SIG-M5 treated with dmso at 0.1 percent for 504 hours (cell line): Measurements from ENCODE around the gene ARRB2.
"Not testable (repeated sequence)": the region's sequence is repeated elsewhere in the genome, so short reads cannot be mapped to it uniquely, and the experiment has no call there.

ENCODE experiments used
- DNase-seq: peaks from one replicate; lab custom pipeline; 2025; ENCODE audit not compliant: unreplicated experiment; lab: John Stamatoyannopoulos, UW

Gene ARRB2

DNA sequence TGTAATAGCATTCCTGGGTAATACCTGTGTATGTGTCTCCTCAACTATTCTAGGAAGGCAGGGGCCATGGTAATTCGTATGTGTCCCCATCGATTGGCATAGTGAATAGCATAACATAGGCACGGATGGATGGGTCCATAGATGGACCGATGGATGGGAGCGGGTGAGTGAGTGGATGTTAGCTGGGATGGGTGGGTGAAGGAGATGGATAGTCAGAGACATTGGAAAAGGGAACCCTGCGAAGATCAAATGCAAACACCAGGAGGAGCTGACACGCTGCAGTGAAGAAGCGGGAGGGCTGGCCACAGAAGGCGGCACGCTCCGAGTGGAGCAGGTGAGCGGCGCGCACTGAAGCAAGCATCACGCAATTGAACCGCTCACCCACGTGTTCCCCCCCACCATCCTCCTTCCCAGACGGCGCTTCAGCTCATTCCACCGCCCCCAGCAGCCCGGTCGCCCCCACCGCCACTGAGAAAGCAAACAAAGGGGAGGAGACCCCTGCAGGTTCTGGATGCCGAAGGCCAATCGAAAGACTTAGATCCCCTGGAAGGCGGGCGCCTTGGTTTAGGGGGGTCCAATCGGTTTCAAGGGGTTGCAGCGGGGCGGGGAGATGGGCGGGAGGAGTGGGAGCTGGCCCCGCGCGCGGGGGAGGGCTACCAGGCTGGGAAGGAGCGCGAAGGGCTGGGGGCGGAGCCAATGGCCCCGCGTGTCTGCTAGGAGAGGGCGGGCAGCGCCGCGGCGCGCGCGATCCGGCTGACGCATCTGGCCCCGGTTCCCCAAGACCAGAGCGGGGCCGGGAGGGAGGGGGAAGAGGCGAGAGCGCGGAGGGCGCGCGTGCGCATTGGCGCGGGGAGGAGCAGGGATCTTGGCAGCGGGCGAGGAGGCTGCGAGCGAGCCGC lies at the start of gene ARRB2:
Gene ARRB2, plus strand, starts transcription at position 839 of the 899 bp plus-strand sequence. CDS start 90 bp downstream, outside the sequence.
- DNase-seq, result peak; percentile 96

DNA sequence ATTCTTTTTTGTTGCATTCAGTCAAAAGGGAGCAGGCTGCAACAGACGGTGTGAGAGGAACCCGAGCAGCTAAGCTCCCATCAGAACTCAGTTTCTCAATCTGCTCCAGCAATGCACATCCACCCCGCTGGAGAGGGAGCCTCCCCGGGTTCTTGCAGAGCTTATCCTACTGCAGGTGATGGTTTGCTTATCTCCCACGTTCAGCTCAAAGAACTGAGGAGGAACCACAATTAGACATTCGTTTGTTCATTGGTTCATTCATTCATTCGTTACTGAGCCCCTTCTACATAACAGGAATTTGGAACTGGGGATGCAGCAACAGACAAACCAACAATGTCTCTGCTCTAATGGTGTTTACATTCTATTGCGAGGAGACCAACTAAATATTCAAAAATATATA lies 46.7 kb upstream of the ARRB2 start:
- no peak for DNase-seq

DNA sequence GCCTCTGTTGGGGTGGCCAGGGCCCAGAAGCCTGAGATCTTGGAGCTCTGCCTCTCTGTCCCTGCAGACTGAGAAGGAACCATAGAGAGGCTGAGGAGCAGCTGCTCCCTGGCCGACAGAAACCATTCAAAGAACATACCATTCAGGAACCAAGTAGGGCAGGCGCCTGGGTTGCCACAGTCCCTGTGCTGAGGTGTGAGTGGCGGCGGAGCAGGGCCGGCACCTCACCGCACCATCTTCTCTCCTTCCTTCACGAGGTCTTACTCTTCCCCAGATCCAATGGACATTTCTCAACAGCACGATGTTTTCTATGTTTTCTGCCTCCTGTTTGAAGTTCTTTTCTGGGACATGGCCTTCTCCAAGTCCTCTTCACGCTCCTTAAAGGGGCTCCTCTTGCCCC lies 46.2 kb upstream of the ARRB2 start:
- no peak for DNase-seq

DNA sequence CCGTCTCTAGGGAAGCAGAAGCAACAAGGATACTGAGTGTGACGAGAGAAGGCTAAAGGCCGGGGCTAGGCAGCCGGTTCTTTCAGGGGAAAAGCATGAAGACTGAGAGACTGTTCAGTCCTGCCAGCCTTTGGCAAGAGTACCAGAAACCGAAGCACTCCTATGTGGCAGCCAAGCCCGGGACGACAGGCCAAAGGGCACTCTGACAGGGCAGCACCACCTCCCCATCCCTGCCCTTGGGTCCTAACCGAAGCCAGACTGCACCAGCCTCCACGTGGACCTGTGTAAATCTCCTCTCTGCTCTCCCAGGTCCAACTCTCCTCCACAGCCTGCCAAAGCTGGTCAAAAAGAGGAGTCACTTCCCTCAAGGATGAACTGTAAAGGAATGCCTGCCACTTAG lies 45.4 kb upstream of the ARRB2 start:
- DNase-seq, result no peak

DNA sequence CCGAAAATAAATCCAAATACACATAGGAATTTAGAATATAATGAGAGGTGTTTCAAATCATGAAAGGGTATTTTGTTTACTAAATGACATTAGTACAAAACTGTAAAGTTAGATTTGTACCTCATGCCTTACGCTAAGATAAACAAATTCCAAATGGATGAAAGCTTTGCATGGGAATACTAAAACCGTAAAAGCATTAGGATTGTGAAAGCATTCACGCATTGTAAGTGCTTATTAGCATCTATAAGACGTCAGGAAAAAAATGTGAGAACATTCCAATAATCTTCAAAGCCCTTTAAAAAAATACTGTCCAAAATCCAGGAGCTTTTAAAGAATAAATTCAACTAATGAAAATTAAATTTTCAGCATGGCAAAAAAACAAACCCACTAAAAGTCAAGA lies 44.1 kb upstream of the ARRB2 start:
- DNase-seq, result no peak

DNA sequence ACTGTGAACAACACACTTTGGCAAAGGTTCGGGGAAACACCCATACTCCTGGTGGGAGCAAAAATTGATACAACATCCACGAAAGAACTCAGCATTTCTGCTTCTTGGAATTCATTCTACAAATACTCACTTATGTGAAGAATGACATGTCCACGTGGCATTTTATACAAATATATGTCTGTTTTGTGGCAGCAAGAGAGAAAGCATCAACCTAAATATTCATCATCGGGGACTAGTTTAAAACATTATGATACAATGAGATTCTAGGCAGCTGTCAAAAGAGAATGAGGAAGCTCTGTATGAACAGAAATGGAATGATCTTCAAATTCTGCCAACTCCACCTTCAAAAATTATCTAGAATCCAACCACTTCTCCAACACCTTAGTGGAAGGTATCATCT lies 43.3 kb upstream of the ARRB2 start:
- DNase-seq, result no peak

DNA sequence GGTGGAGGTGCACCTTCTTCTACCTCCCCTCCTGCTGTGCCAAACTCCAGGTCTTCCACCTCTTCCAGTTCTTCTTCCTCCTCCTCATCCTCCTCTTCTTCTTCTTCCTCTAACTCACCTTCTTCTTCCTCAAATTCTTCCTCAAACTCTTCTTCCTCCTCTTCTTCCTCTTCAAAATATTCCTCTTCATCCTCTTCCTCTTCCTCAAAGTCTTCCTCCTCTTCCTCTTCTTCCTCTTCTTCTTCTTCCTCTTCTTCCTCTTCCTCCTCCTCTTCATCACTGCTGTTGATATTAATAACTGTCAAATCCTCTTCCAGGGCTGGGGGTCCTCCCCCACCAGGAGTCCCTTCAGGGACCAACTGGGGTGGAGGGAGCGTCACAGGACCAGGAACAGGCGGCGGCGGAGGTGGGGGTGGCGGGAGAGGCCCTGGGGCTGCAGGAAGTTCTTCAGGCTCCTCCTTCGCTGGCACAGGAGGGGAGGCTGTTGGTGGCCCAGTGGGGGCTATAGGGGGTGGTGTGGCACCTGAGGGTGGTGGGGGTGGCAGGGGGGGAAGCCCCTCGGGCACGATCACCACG lies 38.3 kb upstream of the ARRB2 start:
- no peak for DNase-seq

DNA sequence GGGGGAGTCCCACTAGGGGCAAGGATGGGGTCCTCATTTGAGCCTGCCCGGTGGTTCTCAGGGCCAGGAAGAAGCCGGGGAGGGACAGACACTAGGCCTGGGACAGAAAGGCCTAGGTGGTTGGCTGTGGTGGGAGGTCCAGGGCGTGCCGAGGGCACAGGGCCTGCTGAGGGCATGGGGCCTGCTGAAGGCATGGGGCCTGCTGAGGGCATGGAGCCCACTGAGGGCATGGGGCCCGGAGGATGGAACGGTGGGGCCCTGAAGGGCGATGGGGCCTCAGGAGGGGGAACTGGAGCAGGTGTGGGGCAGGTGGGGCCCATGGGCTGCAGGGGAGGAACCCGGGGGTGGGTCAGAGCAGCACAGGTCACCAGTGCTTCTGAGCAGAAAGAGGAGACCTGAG lies 37.7 kb upstream of the ARRB2 start:
- DNase-seq, result no peak

DNA sequence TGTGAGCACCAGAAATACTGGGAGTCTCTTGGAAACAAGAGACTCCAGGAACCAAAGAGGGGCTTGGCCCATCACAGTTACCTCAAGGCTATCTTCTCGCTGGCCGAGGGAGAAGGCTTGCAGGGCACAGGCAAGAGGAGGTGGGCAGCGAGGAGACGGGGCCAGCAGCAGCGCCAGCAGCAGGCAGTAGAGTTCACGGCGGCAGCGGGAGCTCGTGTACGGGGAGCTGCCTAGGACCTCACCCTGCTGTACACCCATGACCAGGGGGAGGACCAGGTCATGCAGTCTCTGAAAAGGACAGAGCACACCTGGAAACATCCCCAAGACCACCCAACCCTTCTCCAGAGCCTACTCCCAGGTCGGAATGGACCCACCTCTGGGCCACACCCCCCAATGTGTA lies 37.3 kb upstream of the ARRB2 start:
- no peak for DNase-seq

DNA sequence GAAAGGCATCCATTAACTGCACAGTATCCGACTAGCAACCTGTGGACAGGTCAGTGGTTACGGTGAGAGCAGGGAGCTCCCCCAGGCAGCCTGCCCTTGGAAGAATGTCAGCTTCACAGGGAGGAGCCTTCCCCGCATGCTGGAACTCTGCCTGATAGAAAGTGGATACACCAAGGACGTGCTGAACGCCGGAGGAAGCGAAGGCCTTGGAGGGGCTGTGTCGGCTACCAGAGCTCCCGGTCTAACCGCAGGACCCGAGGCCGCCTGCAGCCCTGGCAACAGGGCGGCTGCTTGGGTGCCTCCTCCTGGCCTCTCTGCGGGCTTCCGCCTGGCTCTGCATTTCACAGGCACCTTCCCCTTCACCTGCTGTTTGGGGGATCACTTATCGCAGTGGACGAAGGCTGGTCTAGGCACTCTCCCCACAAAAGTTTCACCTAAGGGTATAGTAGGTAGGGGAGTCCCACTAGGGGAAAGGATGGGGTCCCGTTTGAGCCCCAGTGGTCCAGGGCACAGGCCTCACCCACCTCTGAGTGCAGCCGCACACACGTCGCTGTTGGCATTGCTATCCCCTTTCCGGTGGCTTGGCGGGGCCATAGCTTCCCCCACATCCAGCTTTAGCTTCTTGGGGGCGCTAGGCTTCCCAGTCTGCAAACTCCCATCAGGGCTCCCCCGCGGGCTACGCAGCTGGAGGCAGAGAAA lies 36.3 kb upstream of the ARRB2 start:
- no peak for DNase-seq

DNA sequence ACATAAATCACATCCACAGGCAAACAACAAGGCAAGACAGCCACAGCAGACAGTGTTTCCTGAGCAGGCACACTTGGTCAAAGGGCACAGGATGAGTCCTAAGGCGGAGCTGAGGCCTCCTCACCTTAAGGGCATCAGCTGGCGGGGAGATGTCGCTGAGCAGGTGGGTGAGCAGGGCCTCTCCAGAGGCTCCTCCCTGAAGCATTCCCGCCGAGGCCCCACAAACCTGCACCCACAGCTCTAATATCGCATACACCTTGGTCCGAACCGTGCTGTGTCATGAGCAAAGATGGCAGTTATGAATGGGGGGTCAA lies 35.8 kb upstream of the ARRB2 start:
- no peak for DNase-seq

DNA sequence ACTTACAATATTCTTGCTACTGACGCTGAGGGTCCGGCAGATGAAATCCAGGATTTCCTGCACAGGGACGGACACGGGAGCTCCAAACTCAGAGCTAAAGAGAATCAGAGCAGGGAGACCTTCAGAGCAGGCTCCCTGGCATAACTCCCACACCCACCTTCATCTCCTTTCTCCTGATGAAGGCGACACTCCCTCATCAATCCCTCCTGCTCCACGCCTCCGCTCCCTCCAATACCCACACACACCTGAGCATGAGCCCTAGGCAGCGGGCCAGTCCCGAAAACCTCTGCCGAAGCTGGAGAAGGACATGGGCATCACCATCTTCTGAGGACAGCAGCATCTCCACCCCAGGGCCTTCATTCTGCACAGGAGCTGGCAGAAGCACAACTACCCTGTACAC lies 34.6 kb upstream of the ARRB2 start:
- DNase-seq, result no peak

DNA sequence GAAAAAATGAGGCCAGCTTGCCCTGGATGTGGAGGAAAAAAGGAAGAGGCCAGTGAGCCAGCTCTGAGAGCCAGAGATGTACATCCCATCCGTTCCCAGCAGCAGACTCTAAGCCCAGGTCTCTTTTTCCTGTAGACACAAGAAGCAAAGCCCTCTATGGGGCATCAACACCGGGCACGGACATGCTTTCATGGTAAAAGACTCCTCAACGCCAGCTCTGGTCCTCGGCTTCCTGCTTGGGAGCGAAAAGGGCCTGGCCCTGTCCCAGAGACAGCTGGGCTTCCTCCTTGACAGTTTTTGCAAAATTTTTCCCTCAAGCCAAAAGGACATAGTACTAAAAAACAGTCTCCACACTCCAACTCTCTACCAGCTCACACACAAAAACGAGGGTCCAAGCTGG lies 33.6 kb upstream of the ARRB2 start:
- DNase-seq, result no peak

DNA sequence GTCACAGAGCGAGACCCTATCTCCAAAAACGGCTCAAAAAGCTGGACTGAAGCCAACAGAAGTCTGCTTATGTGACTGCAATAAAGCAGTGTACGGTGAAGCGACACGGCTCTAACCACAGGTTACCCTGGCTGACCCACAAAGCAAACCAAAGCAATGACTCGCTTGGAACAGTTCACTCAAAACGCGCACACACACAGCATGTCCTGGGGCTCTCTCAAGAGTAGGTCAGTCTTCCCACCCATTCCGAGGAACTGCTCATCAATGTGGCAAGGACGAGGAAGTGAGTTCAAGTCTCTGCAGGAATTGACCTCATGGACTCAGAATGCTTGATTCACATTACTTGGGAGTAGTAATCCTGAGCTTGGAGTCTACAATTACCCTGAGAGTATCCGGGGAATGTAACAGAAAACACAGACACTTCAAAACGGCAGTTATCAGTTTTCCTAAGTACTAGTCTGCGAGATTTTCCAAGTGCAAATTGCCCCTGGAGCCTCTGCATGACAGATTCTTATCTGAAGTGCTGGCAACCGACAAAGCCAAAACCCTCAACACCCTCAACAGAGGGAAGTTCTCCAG lies 31.9 kb upstream of the ARRB2 start:
- DNase-seq, result no peak

DNA sequence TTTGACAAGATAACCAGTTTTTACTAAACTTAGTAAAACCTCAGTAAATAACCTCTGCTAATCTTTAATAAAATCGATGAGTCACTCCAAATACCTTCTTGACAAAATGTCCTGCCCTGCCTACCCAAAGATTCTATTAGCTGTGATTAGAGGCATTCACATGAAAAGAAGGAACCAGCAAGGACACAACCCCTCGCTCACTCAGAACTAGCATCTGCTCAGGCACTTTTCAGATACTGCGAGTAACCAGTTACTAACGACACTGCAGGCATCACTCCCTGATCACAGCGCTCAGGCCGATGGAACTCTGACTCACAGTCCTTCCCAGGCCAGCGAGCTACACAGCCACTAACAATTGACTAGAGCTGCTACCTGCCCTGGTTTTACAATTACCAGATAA lies 30.8 kb upstream of the ARRB2 start:
- DNase-seq, result no peak

DNA sequence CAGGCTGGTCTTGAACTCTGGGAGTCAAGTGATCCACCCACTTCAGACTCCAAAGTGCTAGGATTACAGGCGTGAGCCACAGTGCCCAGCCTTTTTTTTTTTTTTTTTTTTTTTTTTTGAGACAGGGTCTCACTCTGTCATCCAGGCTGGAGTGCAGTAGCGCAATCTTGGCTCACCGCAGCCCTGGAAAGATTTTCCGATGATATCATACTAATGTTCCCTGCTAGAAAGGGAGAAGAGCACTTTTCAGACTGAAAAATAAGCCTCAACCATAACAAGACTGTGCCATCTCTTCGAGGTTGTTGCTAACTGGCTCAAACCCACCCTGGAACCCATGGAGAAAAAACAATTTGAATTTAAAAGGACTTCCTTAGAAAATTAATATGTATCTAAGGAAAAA lies 26.7 kb upstream of the ARRB2 start:
- DNase-seq, result not testable (repeated sequence)

DNA sequence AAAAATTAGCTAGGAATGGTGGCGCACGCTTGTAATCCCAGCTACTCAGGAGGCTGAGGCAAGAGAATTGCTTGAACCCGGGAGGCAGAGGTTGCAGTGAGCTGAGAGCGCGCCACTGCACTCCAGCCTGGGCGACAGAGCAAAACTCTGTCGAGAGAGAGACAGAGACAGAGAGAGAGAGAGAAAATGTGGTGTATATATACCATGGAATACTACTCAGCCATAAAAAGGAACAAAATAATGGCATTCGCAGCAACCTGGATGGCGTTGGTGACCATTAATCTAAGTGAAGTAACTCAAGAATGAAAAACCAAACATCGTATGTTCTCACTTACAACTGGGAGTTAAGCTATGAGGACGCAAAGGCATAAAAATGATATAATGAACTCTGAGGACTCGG lies 20.6 kb upstream of the ARRB2 start:
- DNase-seq, result not testable (repeated sequence)

DNA sequence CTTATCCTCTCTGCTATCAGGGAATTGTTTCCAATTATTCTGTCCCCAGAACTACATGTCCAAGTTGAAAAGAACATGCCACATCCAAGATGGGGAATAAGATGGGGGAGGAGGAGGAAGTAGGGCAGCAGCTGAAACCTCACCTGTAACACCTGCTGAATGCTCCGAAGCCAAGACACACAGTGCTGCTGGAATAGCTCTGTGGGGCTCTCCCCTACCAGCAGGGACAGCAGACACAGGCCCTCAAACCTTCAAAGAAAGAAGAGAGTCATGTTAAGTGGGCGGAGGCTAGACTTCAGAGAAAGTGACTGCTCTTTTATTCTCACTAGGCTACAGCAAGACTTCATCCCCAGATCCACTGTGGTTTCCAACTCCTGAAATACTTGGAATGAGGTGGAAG lies 19.7 kb upstream of the ARRB2 start:
- DNase-seq, result no peak

DNA sequence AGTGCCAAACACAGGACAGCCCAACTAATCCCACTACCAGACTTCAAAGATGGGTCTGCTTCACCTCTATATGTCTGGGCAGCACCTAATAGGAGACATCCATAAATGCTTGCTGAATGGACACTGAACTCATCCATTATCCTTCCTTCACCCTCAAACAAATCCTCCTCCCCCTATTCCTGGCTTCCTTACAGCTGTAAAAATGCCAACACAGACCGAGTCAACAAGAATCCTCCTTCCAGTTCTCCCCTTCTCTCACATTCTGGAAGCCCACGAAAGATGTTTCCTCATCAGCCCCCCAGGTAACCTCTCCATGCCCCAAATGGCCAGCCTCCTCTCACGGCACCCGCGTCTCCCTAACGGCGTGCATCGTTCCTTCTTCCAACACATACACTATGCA lies 18.7 kb upstream of the ARRB2 start:
- no peak for DNase-seq

DNA sequence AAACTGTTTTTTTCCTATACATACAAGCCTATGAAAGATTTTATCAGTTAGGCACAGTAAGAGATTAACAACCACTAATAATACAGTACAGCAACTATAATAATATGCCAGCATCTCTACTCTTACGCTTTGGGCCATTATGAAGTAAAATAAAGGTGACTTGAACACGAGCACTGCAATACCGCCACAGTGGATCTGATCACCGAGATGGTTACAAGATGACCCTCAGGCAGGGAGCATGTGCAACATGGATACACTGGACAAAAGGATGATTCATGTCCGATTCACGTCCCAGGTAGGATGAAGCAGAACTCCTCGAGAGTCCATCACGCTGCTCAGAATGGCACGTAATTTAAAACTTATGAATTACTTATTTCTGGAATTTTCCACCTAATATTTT lies 17.0 kb upstream of the ARRB2 start:
- no peak for DNase-seq

DNA sequence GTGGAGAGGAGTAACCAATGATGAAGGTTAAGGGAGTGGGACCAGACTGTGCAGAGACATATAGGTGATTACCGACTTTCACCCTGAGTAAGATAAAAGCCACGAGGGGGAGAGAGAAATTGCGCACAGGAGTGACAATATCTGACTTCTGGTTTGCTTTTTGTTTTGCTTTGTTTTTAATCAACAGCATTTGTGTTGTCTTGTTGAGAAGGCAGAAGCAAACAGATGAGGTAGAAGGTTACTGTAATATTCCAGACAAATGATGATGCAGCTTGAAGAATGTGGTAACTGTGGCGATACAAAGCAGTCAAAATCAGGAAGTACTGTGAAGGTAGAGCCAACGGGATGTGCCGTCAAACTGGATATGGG lies 14.0 kb upstream of the ARRB2 start:
- DNase-seq, result no peak
